ENCODE results near the gene DOK5. TPM values are rescaled to one million over a fixed set of nuclear protein-coding genes. Genes with fewer than 3 reads are reported as not detected.

Gene DOK5
- total and polyA plus RNA-seq, 2 experiments from 2014 or later, result 5.0 to 6.9 TPM

- Mint-ChIP-seq H3K4me3 (no peak overlapping the region), H3K9me3 (no peaks in the 10 kb centered on the region; the same call in 2 of the 3 replicates), H3K27me3 (ENCODE audit: insufficient read depth, low read depth, poor library complexity) (peaks cover 2% of the 10 kb centered on the region), H3K36me3 (ENCODE audit: low read depth) (peaks cover 3% of the 10 kb centered on the region; the same call in 2 of the 3 replicates), H3K27ac (no peak overlapping the region), H3K4me1 (peaks cover 49% of the 10 kb centered on the region)
- no peak overlapping the region for H3K4me3 ChIP-seq
- H3K9me2 ChIP-seq (ENCODE audit: insufficient read depth), result no peaks in the 10 kb centered on the region
- no peak for ATAC-seq
- H3K27ac ChIP-seq (ENCODE audit: low read depth), result no peak overlapping the region
- no peaks in the 10 kb centered on the region for H3K36me3 ChIP-seq (ENCODE audit: insufficient read depth)
- no peak overlapping the region for H3K4me2 ChIP-seq
- H3K4me1 ChIP-seq (ENCODE audit: insufficient read depth), result peaks cover 23% of the 10 kb centered on the region
- H4K20me1 ChIP-seq (replicated peaks; ENCODE audit: insufficient read depth), result no peaks in the 10 kb centered on the region
- DNase-seq (ENCODE audit: low spot score), result no peak
- H3K79me2 ChIP-seq (replicated peaks; ENCODE audit: insufficient read depth), result no peaks in the 10 kb centered on the region
- no peaks in the 10 kb centered on the region for H3F3A ChIP-seq (replicated peaks; ENCODE audit: low read depth)
- no peak overlapping the region for H2AFZ ChIP-seq
- H3K27me3 ChIP-seq (ENCODE audit: insufficient read depth), result no peaks in the 10 kb centered on the region
- no peak for TF ChIP-seq POLR2AphosphoS5 (IDR thresholded peaks at IDR 0.05; ENCODE audit: low read depth)
- no peak for TF ChIP-seq ZNF462 (CRISPR knock-in tag; IDR thresholded peaks at IDR 0.05)
- no peak for TF ChIP-seq CREB1 (CRISPR knock-in tag; IDR thresholded peaks at IDR 0.05; ENCODE audit: low read depth)
- TF ChIP-seq REST (IDR thresholded peaks at IDR 0.05; ENCODE audit: unreplicated experiment), result no peak
- no peak for TF ChIP-seq ETS1 (IDR thresholded peaks at IDR 0.05)
- no peak for TF ChIP-seq EZH2 (IDR thresholded peaks at IDR 0.05; ENCODE audit: low read depth, unreplicated experiment)
- TF ChIP-seq, protein P1, sequence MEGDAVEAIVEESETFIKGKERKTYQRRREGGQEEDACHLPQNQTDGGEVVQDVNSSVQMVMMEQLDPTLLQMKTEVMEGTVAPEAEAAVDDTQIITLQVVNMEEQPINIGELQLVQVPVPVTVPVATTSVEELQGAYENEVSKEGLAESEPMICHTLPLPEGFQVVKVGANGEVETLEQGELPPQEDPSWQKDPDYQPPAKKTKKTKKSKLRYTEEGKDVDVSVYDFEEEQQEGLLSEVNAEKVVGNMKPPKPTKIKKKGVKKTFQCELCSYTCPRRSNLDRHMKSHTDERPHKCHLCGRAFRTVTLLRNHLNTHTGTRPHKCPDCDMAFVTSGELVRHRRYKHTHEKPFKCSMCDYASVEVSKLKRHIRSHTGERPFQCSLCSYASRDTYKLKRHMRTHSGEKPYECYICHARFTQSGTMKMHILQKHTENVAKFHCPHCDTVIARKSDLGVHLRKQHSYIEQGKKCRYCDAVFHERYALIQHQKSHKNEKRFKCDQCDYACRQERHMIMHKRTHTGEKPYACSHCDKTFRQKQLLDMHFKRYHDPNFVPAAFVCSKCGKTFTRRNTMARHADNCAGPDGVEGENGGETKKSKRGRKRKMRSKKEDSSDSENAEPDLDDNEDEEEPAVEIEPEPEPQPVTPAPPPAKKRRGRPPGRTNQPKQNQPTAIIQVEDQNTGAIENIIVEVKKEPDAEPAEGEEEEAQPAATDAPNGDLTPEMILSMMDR (conservative IDR thresholded peaks at IDR 0.05; ENCODE audit: low read depth in 2 of 2), result no peak
- no peak for TF ChIP-seq JUNB (IDR thresholded peaks at IDR 0.05; ENCODE audit: unreplicated experiment)
- no peak for TF ChIP-seq ZNF331 (CRISPR knock-in tag; IDR thresholded peaks at IDR 0.05; ENCODE audit: low read depth)
- no peak for TF ChIP-seq ZNF114 (CRISPR knock-in tag; IDR thresholded peaks at IDR 0.05)
- TF ChIP-seq EZH2phosphoT487 (IDR thresholded peaks at IDR 0.05; ENCODE audit: unreplicated experiment), result no peak
- TF ChIP-seq NANOG (IDR thresholded peaks at IDR 0.05; ENCODE audit: borderline replicate concordance), result no peak
- no peak for TF ChIP-seq STAT1 (IDR thresholded peaks at IDR 0.05; ENCODE audit: unreplicated experiment)
Measured at GRCh38 chr20:54512694-54513093, 37.3 kb downstream of the DOK5 start.

Data from GM23338 (cell line).